Activated gamma-delta T cell treated with anti-CD3 and anti-CD28 coated beads, Interleukin-2, amount 50 U/mL, for 16 hours (primary cell): ENCODE data around the gene CLCF1.

Experiments
- DNase-seq: peaks from one replicate; pipeline ENCODE4 v3.0.0-alpha.2; 2020; ENCODE audit warnings: low read depth

Gene CLCF1

DNA sequence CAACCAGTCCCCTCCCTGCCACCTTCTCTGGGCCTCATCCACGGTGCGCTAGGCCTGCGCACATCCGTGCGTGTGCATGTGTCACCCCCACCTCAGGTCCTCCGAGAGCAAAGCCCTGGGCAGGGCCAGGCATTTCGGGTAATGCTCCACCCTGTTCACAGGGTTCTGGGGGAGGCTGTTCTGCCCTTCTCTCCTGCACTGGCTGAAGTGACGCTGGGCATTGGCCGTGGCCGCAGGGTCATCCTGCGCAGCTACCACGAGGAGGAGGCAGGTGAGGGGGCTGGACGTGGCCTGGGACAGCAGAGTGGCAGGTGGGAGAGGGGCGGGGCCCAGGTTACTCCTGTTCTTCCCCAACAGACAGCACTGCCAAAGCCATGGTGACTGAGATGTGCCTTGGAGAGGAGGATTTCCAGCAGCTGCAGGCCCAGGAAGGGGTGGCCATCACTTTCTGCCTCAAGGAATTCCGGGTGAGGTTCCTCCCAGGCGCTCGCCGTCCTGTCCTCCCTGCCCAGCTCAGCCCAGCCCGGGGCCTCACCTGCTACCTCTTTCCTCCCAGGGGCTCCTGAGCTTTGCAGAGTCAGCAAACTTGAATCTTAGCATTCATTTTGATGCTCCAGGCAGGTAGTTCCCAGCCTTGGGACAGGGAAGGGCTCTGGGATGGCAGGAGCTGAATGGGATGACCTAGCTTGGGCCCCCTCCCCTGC lies 22.3 kb upstream of the CLCF1 start:
- DNase-seq = no peak

GRCh38 chr11:67393990-67394389 lies 20.6 kb upstream of the CLCF1 start:
- DNase-seq = no peak

DNA sequence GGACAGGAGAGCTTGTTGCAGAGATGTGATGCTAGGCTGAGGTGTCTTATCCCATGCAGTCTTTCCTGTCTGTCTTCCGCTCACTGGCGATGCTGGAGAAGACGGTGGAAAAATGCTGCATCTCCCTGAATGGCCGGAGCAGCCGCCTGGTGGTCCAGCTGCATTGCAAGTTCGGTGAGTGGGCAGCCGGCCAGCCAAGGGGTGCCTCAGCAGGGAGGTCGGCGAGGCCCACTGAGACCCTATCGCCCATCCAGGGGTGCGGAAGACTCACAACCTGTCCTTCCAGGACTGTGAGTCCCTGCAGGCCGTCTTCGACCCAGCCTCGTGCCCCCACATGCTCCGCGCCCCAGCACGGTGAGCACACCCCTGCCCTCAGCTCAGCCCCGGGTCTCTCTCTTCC lies 20.0 kb upstream of the CLCF1 start:
- no peak for DNase-seq

- DNase-seq = no peak
Observed at GRCh38 chr11:67392183-67392715, 18.9 kb upstream of the CLCF1 start.

- DNase-seq = peak; percentile 89
Observed at GRCh38 chr11:67391304-67392182, 18.1 kb upstream of the CLCF1 start, which contains the start of gene RAD9A. Gene RAD9A (plus strand): TSS chr11:67391986. CDS start chr11:67392045, 59 bp downstream.

DNA sequence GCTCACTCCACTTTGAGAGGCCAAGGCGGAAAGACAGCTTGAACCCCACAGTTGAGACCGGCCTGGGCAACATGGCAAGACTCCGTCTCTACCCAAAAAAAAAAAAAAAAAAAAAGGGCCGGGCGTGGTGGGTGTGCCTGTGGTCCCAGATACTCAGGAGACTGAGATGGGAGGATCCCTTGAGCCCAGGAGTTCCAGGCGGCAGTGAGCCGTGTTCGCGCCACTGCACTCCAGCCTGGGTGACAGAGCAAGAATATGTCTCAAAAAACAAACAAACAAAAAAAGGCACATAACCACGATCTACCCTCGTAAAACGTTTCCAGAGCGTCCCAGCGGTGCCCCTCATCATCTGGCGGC lies 17.5 kb upstream of the CLCF1 start:
- no peak for DNase-seq

- peak; percentile 51 for DNase-seq
Observed at GRCh38 chr11:67389477-67389876, 16.1 kb upstream of the CLCF1 start.

- DNase-seq = no peak
Observed at GRCh38 chr11:67387518-67387917, 14.1 kb upstream of the CLCF1 start.

DNA sequence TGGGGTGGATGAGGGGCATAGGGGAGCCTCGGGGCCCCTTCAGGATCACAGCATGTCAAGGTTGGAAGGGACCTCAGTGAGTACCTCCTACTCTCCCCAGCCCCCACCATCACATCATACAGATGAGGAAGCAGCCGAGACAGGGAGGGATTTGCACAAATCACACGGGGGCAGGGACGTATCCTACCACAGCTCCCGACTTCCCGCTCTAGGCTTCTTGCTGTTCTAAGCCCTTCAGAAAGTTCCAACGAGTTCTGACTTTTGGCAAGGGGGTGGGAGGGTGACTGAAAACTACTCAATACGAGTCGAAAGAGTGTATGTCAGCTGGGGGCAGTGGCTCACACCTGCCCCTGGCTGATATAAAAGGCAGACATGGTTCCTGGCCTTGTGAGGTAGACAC lies 13.7 kb upstream of the CLCF1 start:
- no peak for DNase-seq

- DNase-seq = no peak
Observed at GRCh38 chr11:67384851-67385366, 11.5 kb upstream of the CLCF1 start.

GRCh38 chr11:67382276-67383136 lies 9.1 kb upstream of the CLCF1 start:
- DNase-seq = peak; percentile 71

GRCh38 chr11:67381244-67381972 lies 8.0 kb upstream of the CLCF1 start:
- DNase-seq = no peak

GRCh38 chr11:67379061-67380058 lies 6.0 kb upstream of the CLCF1 start:
- no peak for DNase-seq

- DNase-seq = no peak
Observed at GRCh38 chr11:67378544-67378943, 5.1 kb upstream of the CLCF1 start.

GRCh38 chr11:67376873-67377808 lies 3.7 kb upstream of the CLCF1 start:
- DNase-seq = no peak

GRCh38 chr11:67376063-67376820 lies 2.8 kb upstream of the CLCF1 start:
- DNase-seq = no peak

GRCh38 chr11:67375320-67376055 lies 2.1 kb upstream of the CLCF1 start:
- no peak for DNase-seq
